Activated CD8-positive, alpha-beta memory T cell treated with anti-CD3 and anti-CD28 coated beads, Interleukin-2, amount 50 U/mL, for 48 hours (primary cell): ENCODE data around the gene DZIP1L.
A peak's percentile ranks its signal among the peaks of the same experiment; 100 is the strongest.
"Not testable (repeated sequence)": the region's sequence is repeated elsewhere in the genome, so short reads cannot be mapped to it uniquely, and the experiment has no call there.

Experiments used
- DNase-seq: peaks from one replicate; pipeline ENCODE4 v3.0.0-alpha.2; 2020

The DZIP1L gene

GRCh38 chr3:138113326-138113725 lies 2.1 kb downstream of the DZIP1L start:
- no peak for DNase-seq

GRCh38 chr3:138112362-138112761 lies 3.0 kb downstream of the DZIP1L start:
- no peak for DNase-seq

- DNase-seq = no peak
These were observed 9.8 kb downstream of the DZIP1L start for GRCh38 chr3:138105598-138105997.

GRCh38 chr3:138103466-138103865 lies 11.9 kb downstream of the DZIP1L start:
- no peak for DNase-seq

GRCh38 chr3:138101351-138101940 lies 14.0 kb downstream of the DZIP1L start:
- not testable (repeated sequence) for DNase-seq

GRCh38 chr3:138099417-138099816 lies 16.0 kb downstream of the DZIP1L start:
- DNase-seq = no peak

GRCh38 chr3:138097192-138098172 lies 17.9 kb downstream of the DZIP1L start:
- no peak for DNase-seq

GRCh38 chr3:138093721-138094120 lies 21.7 kb downstream of the DZIP1L start:
- no peak for DNase-seq

- DNase-seq = no peak
These were observed 23.4 kb downstream of the DZIP1L start for GRCh38 chr3:138092023-138092422.

- no peak for DNase-seq
These were observed 26.3 kb downstream of the DZIP1L start for GRCh38 chr3:138089091-138089490.

- DNase-seq = not testable (repeated sequence)
These were observed 29.7 kb downstream of the DZIP1L start for GRCh38 chr3:138085745-138086144.

- no peak for DNase-seq
These were observed 31.2 kb downstream of the DZIP1L start for GRCh38 chr3:138084196-138084595.

- DNase-seq = no peak
These were observed 32.4 kb downstream of the DZIP1L start for GRCh38 chr3:138082992-138083386.

GRCh38 chr3:138082085-138082991 lies 33.1 kb downstream of the DZIP1L start:
- no peak for DNase-seq

- no peak for DNase-seq
These were observed 33.9 kb downstream of the DZIP1L start for GRCh38 chr3:138081371-138082084.

GRCh38 chr3:138079901-138080300 lies 35.5 kb downstream of the DZIP1L start:
- DNase-seq = no peak

GRCh38 chr3:138078901-138079344 lies 36.5 kb downstream of the DZIP1L start:
- no peak for DNase-seq

GRCh38 chr3:138078096-138078495 lies 37.3 kb downstream of the DZIP1L start:
- DNase-seq = no peak

GRCh38 chr3:138072796-138073195 lies 42.6 kb downstream of the DZIP1L start:
- DNase-seq = no peak

GRCh38 chr3:138070006-138070405 lies 45.4 kb downstream of the DZIP1L start:
- no peak for DNase-seq

GRCh38 chr3:138068579-138069174 lies 46.7 kb downstream of the DZIP1L start:
- peak; percentile 93 for DNase-seq

- no peak for DNase-seq
These were observed 47.4 kb downstream of the DZIP1L start for GRCh38 chr3:138068046-138068445.
